ENCODE measurements around the gene ACSM6.

GRCh38 chr10:95177429-95177828, 16.6 kb upstream of the ACSM6 start:
- TF ChIP-seq CTCF (IDR thresholded peaks at IDR 0.05) (no peak), GATA2 (CRISPR knock-in tag; IDR thresholded peaks at IDR 0.05) (no peak), NFIC (IDR thresholded peaks at IDR 0.05; ENCODE audit: borderline replicate concordance) (no peak), EP300 (IDR thresholded peaks at IDR 0.05; ENCODE audit: borderline replicate concordance in 1 of 2, low read depth in 1 of 2, low read length in 1 of 2) (no peak)
- TF ChIP-seq, protein P1, sequence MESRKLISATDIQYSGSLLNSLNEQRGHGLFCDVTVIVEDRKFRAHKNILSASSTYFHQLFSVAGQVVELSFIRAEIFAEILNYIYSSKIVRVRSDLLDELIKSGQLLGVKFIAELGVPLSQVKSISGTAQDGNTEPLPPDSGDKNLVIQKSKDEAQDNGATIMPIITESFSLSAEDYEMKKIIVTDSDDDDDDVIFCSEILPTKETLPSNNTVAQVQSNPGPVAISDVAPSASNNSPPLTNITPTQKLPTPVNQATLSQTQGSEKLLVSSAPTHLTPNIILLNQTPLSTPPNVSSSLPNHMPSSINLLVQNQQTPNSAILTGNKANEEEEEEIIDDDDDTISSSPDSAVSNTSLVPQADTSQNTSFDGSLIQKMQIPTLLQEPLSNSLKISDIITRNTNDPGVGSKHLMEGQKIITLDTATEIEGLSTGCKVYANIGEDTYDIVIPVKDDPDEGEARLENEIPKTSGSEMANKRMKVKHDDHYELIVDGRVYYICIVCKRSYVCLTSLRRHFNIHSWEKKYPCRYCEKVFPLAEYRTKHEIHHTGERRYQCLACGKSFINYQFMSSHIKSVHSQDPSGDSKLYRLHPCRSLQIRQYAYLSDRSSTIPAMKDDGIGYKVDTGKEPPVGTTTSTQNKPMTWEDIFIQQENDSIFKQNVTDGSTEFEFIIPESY (IDR thresholded peaks at IDR 0.05; ENCODE audit: borderline replicate concordance, low read depth) = no peak
- TF ChIP-seq, protein P2, sequence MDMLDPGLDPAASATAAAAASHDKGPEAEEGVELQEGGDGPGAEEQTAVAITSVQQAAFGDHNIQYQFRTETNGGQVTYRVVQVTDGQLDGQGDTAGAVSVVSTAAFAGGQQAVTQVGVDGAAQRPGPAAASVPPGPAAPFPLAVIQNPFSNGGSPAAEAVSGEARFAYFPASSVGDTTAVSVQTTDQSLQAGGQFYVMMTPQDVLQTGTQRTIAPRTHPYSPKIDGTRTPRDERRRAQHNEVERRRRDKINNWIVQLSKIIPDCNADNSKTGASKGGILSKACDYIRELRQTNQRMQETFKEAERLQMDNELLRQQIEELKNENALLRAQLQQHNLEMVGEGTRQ (IDR thresholded peaks at IDR 0.05; ENCODE audit: borderline replicate concordance, low read depth, low read length) = no peak
